Bronchial epithelial cell (primary cell): ENCODE measurements around the gene PATL1. TPM values are rescaled to one million over a fixed set of nuclear protein-coding genes. Genes with fewer than 3 reads are reported as not detected.

ENCODE experiments used
- DNase-seq: peaks from one replicate; pipeline ENCODE4 v3.0.0-alpha.2; 2010; ENCODE audit warnings: low read depth
- FAIRE-seq: peaks from 2 replicates; lab custom pipeline; 2011; peaks lifted over from hg19 to GRCh38; lab: Jason Lieb, UNC
- H3K27me3 ChIP-seq: 2 replicates; pipeline ENCODE4 v1.5.1; 2011; ENCODE audit warnings: low read length; ENCODE audit not compliant: control insufficient read depth, insufficient read depth
- H3K36me3 ChIP-seq: 2 replicates; pipeline ENCODE4 v1.5.1; 2011; ENCODE audit warnings: low read length; ENCODE audit not compliant: control insufficient read depth, insufficient read depth
- H3K4me3 ChIP-seq: 2 replicates; pipeline ENCODE4 v1.5.1; 2011; ENCODE audit warnings: mild to moderate bottlenecking, low read depth, low read length, control low read depth
- CTCF ChIP-seq: IDR thresholded peaks from 2 replicates; pipeline ENCODE4 v1.5.1; 2011; ENCODE audit warnings: mild to moderate bottlenecking, moderate library complexity, low read length, control low read depth, inconsistent platforms; ENCODE audit not compliant: insufficient read depth, severe bottlenecking
- total RNA-seq: library from RNA; depleted of rRNA; stranded (reverse); fragments of >200 nt; gene quantifications from 2 replicates; pipeline ENCODE4 v1.2.1, GENCODE V29; 2014

The PATL1 gene
- total RNA-seq, 1 donor from 2014 or later, result 3.7 TPM

- peak; percentile 6 for TF ChIP-seq CTCF
- Histone ChIP-seq H3K27me3 (no peaks in the 10 kb centered on the region), H3K36me3 (peaks cover 2% of the 10 kb centered on the region), H3K4me3 (peak overlapping the region; percentile 60)
- FAIRE-seq (no peak), DNase-seq (peak; percentile 53)
Observed at GRCh38 chr11:59669611-59670009, 773 bp upstream of the PATL1 start.

GRCh38 chr11:59668188-59668949 lies 468 bp downstream of the PATL1 start:
- no peak for FAIRE-seq
- peak; percentile 49 for DNase-seq
- TF ChIP-seq CTCF, result peak; percentile 20
- H3K4me3 ChIP-seq, result peak overlapping the region; percentile 60
- peaks cover 2% of the 10 kb centered on the region for H3K36me3 ChIP-seq
- no peaks in the 10 kb centered on the region for H3K27me3 ChIP-seq

GRCh38 chr11:59667812-59668187 lies 1.0 kb downstream of the PATL1 start:
- peak overlapping the region; percentile 60 for H3K4me3 ChIP-seq
- no peak for DNase-seq
- H3K27me3 ChIP-seq, result no peaks in the 10 kb centered on the region
- H3K36me3 ChIP-seq, result peaks cover 2% of the 10 kb centered on the region
- TF ChIP-seq CTCF, result no peak
- FAIRE-seq, result no peak

GRCh38 chr11:59666969-59667368 lies 1.9 kb downstream of the PATL1 start:
- peaks cover 2% of the 10 kb centered on the region for H3K36me3 ChIP-seq
- TF ChIP-seq CTCF, result no peak
- H3K4me3 ChIP-seq, result no peak overlapping the region
- DNase-seq, result no peak
- no peaks in the 10 kb centered on the region for H3K27me3 ChIP-seq
- FAIRE-seq, result no peak

GRCh38 chr11:59660621-59661020 lies 8.2 kb downstream of the PATL1 start:
- peaks cover 14% of the 10 kb centered on the region for H3K36me3 ChIP-seq
- FAIRE-seq (no peak), DNase-seq (no peak)
- H3K4me3 ChIP-seq, result no peak overlapping the region
- no peak for TF ChIP-seq CTCF
- no peaks in the 10 kb centered on the region for H3K27me3 ChIP-seq

- TF ChIP-seq CTCF, result no peak
- no peak overlapping the region for H3K4me3 ChIP-seq
- H3K27me3 ChIP-seq, result no peaks in the 10 kb centered on the region
- no peak for DNase-seq
- peaks cover 19% of the 10 kb centered on the region for H3K36me3 ChIP-seq
- no peak for FAIRE-seq
Observed at GRCh38 chr11:59659981-59660380, 8.9 kb downstream of the PATL1 start.
